ENCODE results near the gene PARP8. TPM values are rescaled to one million over a fixed set of nuclear protein-coding genes. Genes with fewer than 3 reads are reported as not detected.

PARP8 gene
- total and polyA plus RNA-seq, 12 donors: 0.97 to 14.5 (median 5.2) TPM

GRCh38 chr5:50863534-50864170, 197.2 kb downstream of the PARP8 start:
- no peaks in the 10 kb centered on the region for H3K36me3 ChIP-seq
- no peak for TF ChIP-seq CTCF (IDR thresholded peaks at IDR 0.05)
- 75 to 91% methylated on average over 3 of the region's 3 CpGs for WGBS, 2 donors
- DNase-seq (no peak), ATAC-seq (no peak)
- H3K4me3 ChIP-seq: no peak overlapping the region
- intact Hi-C loops (cut with DNase I): no loop called here
- H3K27ac ChIP-seq: no peak overlapping the region
- H3K27me3 ChIP-seq: peaks cover 0 to 9% (median 0%) of the 10 kb centered on the region in 7 donors
- no peaks in the 10 kb centered on the region for H3K4me1 ChIP-seq
- no peaks in the 10 kb centered on the region for H3K9me3 ChIP-seq

- Histone ChIP-seq H3K27ac (no peak overlapping the region), H3K36me3 (no peaks in the 10 kb centered on the region), H3K9me3 (no peaks in the 10 kb centered on the region), H3K27me3 (peaks cover 0 to 9% (median 0%) of the 10 kb centered on the region in 7 donors), H3K4me1 (no peaks in the 10 kb centered on the region), H3K4me3 (no peak overlapping the region)
- intact Hi-C loops (cut with DNase I): no loop called here
- DNase-seq (no peak), ATAC-seq (no peak)
- no peak for TF ChIP-seq CTCF (IDR thresholded peaks at IDR 0.05)
- 58 to 60% methylated on average over 2 of the region's 2 CpGs for WGBS, 2 donors
Observed at GRCh38 chr5:50864466-50864865, 198.0 kb downstream of the PARP8 start.

GRCh38 chr5:50866415-50866814, 200.0 kb downstream of the PARP8 start:
- Histone ChIP-seq H3K27me3 (peaks cover 0 to 9% (median 0%) of the 10 kb centered on the region in 7 donors), H3K36me3 (no peaks in the 10 kb centered on the region), H3K27ac (no peak overlapping the region), H3K4me3 (no peak overlapping the region), H3K4me1 (no peaks in the 10 kb centered on the region), H3K9me3 (no peaks in the 10 kb centered on the region)
- ATAC-seq (no peak), DNase-seq (no peak)
- intact Hi-C loops (cut with DNase I): no loop called here
- 23 to 26% methylated on average over 1 of the region's 1 CpG for WGBS, 2 donors
- no peak for TF ChIP-seq CTCF (IDR thresholded peaks at IDR 0.05)

GRCh38 chr5:50867140-50867539, 200.7 kb downstream of the PARP8 start:
- TF ChIP-seq CTCF (IDR thresholded peaks at IDR 0.05): no peak
- 84 to 89% methylated on average over 3 of the region's 3 CpGs for WGBS, 2 donors
- Histone ChIP-seq H3K4me1 (no peaks in the 10 kb centered on the region), H3K9me3 (no peaks in the 10 kb centered on the region), H3K27ac (no peak overlapping the region), H3K36me3 (no peaks in the 10 kb centered on the region), H3K27me3 (peaks cover 0 to 9% (median 0%) of the 10 kb centered on the region in 7 donors), H3K4me3 (no peak overlapping the region)
- intact Hi-C loops (cut with DNase I): no loop called here
- ATAC-seq (no peak), DNase-seq (no peak)

Data from heart right ventricle (tissue), 16 donors.